ENCODE data around the gene CACNA1I.

The CACNA1I gene

DNA sequence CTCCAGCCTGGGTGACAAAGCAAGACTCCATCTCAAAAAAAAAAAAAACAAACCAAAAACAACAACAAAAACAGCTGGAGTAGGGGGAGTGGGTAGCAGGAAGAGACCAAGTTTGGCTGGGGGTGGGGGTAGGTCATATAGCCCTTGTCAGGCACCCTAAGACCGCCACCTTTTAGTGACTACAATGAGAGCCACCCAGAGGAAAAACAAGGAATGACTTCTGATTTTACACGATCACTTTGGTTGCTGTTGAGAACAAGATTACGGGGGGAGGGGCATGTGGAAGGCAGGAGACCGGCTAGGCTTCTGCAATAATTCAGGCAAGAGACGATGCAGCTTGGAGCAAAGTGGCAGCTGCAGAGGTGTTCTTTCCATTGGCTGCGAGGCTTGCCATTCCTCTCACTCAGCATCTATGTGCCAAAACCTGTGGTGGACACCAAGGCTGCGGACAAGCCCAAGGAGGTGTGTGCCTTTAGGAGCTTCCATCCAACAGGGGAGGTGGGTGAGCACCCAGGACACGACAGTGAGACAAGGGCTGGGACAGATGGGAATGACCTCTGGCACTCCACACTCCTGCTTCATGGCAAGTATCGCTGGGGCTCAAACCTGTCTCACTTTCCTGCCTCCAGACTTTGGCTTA lies 39.7 kb upstream of the CACNA1I start:
- no peak for DNase-seq (ENCODE audit: low read depth)
- H3K4me3 ChIP-seq (ENCODE audit: low read depth, low read length): peak overlapping the region; percentile 93
- TF ChIP-seq, protein P1, sequence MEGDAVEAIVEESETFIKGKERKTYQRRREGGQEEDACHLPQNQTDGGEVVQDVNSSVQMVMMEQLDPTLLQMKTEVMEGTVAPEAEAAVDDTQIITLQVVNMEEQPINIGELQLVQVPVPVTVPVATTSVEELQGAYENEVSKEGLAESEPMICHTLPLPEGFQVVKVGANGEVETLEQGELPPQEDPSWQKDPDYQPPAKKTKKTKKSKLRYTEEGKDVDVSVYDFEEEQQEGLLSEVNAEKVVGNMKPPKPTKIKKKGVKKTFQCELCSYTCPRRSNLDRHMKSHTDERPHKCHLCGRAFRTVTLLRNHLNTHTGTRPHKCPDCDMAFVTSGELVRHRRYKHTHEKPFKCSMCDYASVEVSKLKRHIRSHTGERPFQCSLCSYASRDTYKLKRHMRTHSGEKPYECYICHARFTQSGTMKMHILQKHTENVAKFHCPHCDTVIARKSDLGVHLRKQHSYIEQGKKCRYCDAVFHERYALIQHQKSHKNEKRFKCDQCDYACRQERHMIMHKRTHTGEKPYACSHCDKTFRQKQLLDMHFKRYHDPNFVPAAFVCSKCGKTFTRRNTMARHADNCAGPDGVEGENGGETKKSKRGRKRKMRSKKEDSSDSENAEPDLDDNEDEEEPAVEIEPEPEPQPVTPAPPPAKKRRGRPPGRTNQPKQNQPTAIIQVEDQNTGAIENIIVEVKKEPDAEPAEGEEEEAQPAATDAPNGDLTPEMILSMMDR (IDR thresholded peaks at IDR 0.05; ENCODE audit: low read depth, low read length, missing control alignments): peak; percentile 14

DNA sequence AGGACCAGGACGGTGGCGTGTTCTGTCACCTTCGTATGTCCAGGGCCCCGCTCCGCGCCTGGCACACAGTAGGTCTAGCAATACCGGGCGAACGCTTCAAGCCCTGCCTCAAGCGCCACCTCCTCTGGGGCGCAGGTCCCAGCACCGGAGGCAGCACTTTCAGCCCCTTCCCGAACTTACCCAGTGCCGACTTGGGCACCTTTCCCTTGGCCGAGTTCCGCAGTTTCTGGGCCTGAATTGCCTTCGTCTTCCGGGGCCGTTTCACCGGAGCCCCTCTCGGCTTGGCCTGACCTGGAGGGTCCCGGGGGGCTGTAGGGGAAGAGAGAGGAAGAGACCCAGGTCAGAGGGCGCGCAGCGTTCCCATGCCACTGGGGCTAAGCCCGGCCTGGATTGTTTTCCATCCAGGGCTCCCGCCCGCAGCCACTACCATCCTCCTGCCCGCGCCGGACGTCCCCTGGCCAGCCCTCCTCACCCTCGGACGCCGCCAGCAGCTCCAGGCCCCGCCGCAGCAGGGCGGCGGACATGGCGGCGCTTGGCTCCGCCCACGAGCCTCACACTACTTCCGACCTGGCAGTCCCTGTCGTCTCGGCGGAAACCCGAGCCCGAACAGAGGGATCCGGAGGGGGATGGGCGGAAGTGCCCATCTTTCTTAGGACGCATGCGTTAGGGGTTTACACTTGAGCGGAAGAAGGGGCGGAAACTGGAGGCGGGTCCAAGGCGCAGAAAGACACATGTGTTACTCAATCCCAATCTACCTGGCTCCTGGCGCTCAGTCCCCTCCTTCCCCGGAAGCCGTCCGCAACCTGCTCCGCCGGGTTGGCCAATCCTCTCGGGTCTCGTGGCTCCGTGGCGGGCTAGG lies 38.1 kb upstream of the CACNA1I start, which contains the start of gene RPS19BP1:
TSS of gene RPS19BP1 (minus strand) at position 534 of the 859 bp plus-strand sequence. CDS start at position 524, 10 bp downstream.
- H3K4me3 ChIP-seq (ENCODE audit: low read depth, low read length): peak within 1 kb of the TSS; percentile 93
- peak; percentile 100 for DNase-seq (ENCODE audit: low read depth)
- TF ChIP-seq, protein P1 (IDR thresholded peaks at IDR 0.05; ENCODE audit: low read depth, low read length, missing control alignments): no peak

DNA sequence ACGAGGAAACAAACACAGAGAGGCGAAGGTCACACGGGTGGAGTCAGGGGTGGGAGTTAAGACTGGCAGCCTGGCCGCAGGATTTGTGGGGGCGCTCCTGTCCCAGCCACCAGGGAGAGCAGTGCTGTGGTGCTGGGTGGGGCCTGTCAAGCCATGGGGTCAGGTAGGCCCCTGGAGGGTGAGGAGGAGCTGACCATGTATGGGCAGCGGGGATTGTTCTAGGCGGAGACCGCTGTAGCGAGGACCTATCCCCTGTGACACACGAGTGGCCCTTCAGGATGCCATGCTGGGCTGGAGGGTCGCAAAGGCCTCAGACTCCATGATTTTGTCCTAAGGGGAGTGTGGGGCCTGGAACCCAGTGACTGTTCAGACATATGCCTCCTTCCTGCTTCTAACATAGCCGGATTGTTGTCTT lies 36.5 kb upstream of the CACNA1I start:
- no peak overlapping the region for H3K4me3 ChIP-seq (ENCODE audit: low read depth, low read length)
- DNase-seq (ENCODE audit: low read depth): no peak
- TF ChIP-seq, protein P1 (IDR thresholded peaks at IDR 0.05; ENCODE audit: low read depth, low read length, missing control alignments): no peak

DNA sequence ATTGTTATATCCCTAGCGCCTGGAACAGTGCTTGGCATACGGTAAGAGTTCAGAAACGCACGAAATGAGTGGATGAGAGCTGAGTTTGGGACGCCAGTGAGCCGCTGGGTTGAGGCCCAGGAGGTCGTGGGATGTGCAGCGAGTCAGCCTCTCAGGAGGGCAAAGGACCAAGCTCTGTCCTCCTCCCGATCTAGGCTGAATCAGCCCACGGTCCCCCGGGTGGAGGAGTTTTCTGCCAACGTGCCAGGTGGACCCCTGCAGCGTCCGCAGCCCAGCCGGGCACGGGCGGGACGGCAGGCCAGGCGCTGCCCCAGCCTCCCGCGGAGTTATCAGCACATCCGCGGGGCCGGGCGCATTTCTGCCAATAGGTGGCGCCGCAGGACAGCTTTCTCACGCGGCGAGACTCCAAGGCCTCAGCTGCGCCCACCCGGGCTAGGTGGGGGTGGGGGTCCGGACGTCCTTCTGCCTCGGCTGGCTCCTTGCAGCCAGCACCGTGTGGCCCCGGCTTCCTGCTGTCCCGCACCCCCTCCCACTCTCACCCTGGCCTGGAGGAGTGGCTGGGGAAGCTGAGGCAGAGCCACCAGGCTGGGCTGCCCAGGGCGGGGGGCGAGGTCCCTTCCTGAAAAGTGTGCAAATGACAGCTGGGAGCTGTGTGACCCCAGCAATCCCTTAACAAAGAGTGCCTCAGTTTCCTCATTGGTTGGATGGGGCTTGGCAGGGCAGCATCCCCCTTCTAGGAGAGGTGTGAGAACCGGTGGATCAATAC lies 35.8 kb upstream of the CACNA1I start:
- no peak overlapping the region for H3K4me3 ChIP-seq (ENCODE audit: low read depth, low read length)
- TF ChIP-seq, protein P1 (IDR thresholded peaks at IDR 0.05; ENCODE audit: low read depth, low read length, missing control alignments): peak; percentile 82
- DNase-seq (ENCODE audit: low read depth): no peak

DNA sequence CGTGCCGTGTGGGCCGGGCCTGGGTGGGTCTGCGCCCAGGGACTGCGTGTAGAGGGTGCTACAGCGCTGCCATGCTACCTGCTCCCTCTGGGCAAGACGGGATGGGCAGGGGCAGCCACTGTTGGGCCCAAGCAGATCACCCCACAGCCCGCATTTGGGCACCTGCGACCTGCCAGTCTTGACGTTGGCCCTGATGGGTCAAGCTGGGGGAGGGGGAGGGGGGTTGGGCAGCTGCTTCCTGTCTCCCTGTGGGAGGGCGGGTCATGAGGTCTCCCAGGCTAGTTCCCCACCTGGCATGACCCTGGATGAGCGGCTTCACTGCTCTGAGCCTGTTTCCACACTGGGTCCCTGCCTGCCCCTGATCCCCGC lies 35.2 kb upstream of the CACNA1I start:
- H3K4me3 ChIP-seq (ENCODE audit: low read depth, low read length): no peak overlapping the region
- TF ChIP-seq, protein P1 (IDR thresholded peaks at IDR 0.05; ENCODE audit: low read depth, low read length, missing control alignments): no peak
- no peak for DNase-seq (ENCODE audit: low read depth)

DNA sequence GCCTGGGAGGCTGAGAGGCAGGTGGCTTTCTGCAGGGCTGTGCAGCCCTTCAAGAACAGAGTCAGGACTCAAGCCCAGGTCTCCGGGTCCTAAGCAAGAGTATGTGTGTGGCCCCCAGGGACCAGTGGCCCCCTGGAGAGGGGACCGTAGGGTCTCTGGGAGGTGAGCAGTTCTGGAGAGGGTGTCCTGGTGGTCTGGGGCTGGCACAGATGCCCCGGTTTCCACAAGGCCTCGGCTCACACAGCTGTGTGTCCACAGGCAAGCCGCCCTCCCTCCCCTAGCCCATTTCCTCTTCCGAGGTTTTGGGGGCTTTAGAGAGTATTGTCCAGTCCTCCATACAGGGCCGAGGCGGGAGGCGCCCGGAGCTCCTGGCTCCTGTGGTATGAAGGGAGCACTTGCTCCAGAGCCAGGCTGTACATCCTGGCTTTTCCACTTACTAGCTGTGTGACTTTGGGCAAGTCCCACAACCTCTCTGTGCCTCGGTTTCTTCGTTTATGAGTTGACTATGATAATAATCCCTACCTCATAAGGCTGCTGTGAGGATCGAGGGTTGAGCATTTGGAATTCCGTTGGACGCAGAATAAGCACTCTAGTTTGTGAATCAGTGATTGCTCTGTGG lies 34.6 kb upstream of the CACNA1I start:
- no peak for DNase-seq (ENCODE audit: low read depth)
- TF ChIP-seq, protein P1 (IDR thresholded peaks at IDR 0.05; ENCODE audit: low read depth, low read length, missing control alignments): no peak
- H3K4me3 ChIP-seq (ENCODE audit: low read depth, low read length): no peak overlapping the region

All from GM12864 (cell line).